ENCODE results near the gene DHDDS. TPM values are rescaled to one million over a fixed set of nuclear protein-coding genes. Genes with fewer than 3 reads are reported as not detected.
"Not testable (repeated sequence)": the region's sequence is repeated elsewhere in the genome, so short reads cannot be mapped to it uniquely, and the experiment has no call there.

The DHDDS gene
- 10 to 100 TPM; 26.3 to 26.8 TPM for total RNA-seq
- polyA plus RNA-seq (2013, experiment 1 of 2) = 18.3 TPM
- 25.3 TPM for polyA plus RNA-seq (2013, experiment 2 of 2)
- 15.9 to 66.6 (median 35.6) reads per million in 172 experiments for total RNA-seq

- ChIA-PET CTCF (interaction anchor here (1.0 to 2.6 kb wide), 3 partner anchors 15 to 198 kb away, joined by 4 to 14 read pairs (median 5); partner anchors contain the start of gene CEP85), POLR2A (interaction anchor here (0.5 to 3.3 kb wide), 30 partner anchors 8 to 611 kb away, joined by 3 to 66 read pairs (median 4); partner anchors contain the start of genes CD52, CEP85, GPATCH3 and HMGN2)
- H3K27me3 Mint-ChIP-seq = no peaks in the 10 kb centered on the region
- Histone ChIP-seq H3K9me3 (ENCODE audit: control insufficient read depth in 1 of 2, insufficient read depth in 1 of 2, low read length in 2 of 2) (no peaks in the 10 kb centered on the region), H3K27ac (ENCODE audit: low read depth in 1 of 2, low read length in 2 of 2) (peak within 1 kb of the TSS; percentile 36 to 77), H3K4me3 (ENCODE audit: low read length) (peak within 1 kb of the TSS; percentile 81), H3K36me3 (ENCODE audit: insufficient read depth, low read length) (peaks cover 24% of the 10 kb centered on the region), H3K4me1 (ENCODE audit: insufficient read depth, low read length) (peaks cover 26% of the 10 kb centered on the region), H3K27me3 (ENCODE audit: control insufficient read depth in 1 of 2, insufficient read depth in 2 of 2, low read length in 2 of 2) (no peaks in the 10 kb centered on the region)
- peak within 1 kb of the TSS; percentile 88 for H3K27ac Mint-ChIP-seq
- TF ChIP-seq CTCF (IDR thresholded peaks at IDR 0.05) = no peak
- peaks cover 11% of the 10 kb centered on the region for H3K36me3 Mint-ChIP-seq (ENCODE audit: low read depth)
- intact Hi-C loops (cut with DNase I, micrococcal nuclease) = loop anchor here (2.0 to 5.0 kb wide), 4 partner anchors 39 to 460 kb away; partner anchors contain the start of genes GPN2 (in 1 of the 2) and HMGN2 (in 1 of the 2)
- peak within 1 kb of the TSS; percentile 92 for H3K4me3 Mint-ChIP-seq
- no peaks in the 10 kb centered on the region for H3K9me3 Mint-ChIP-seq
- ATAC-seq (ENCODE audit: poor library complexity) = peak; percentile 94
- DNase-seq = peak; percentile 95 to 99 (median 98)
- H3K4me1 Mint-ChIP-seq (ENCODE audit: low read depth) = peaks cover 23% of the 10 kb centered on the region
These were observed at the start of gene DHDDS for GRCh38 chr1:26431979-26432695. DHDDS (plus strand) TSS chr1:26432321; CDS start chr1:26432946, 625 bp downstream.

GRCh38 chr1:26384076-26384475 lies 48.0 kb upstream of the DHDDS start:
- peak in 1 of 14 experiments; percentile 59 for DNase-seq
- CTCF ChIA-PET = no interaction called here
- TF ChIP-seq CTCF (IDR thresholded peaks at IDR 0.05) = no peak
- peak overlapping the region; percentile 54 for H3K4me3 Mint-ChIP-seq
- POLR2A ChIA-PET = no interaction called here
- no peak for ATAC-seq (ENCODE audit: poor library complexity)
- Histone ChIP-seq H3K4me1 (ENCODE audit: insufficient read depth, low read length) (peaks cover 62% of the 10 kb centered on the region), H3K9me3 (ENCODE audit: control insufficient read depth in 1 of 2, insufficient read depth in 1 of 2, low read length in 2 of 2) (no peaks in the 10 kb centered on the region), H3K4me3 (ENCODE audit: low read length) (no peak overlapping the region), H3K36me3 (ENCODE audit: insufficient read depth, low read length) (no peaks in the 10 kb centered on the region), H3K27me3 (ENCODE audit: control insufficient read depth in 1 of 2, insufficient read depth in 2 of 2, low read length in 2 of 2) (no peaks in the 10 kb centered on the region), H3K27ac (ENCODE audit: low read depth in 1 of 2, low read length in 2 of 2) (no peak overlapping the region)
- intact Hi-C loops (cut with DNase I, micrococcal nuclease) = no loop called here
- no peaks in the 10 kb centered on the region for H3K9me3 Mint-ChIP-seq
- no peak overlapping the region for H3K27ac Mint-ChIP-seq
- H3K4me1 Mint-ChIP-seq (ENCODE audit: low read depth) = peaks cover 43% of the 10 kb centered on the region
- no peaks in the 10 kb centered on the region for H3K27me3 Mint-ChIP-seq
- H3K36me3 Mint-ChIP-seq (ENCODE audit: low read depth) = no peaks in the 10 kb centered on the region

GRCh38 chr1:26385063-26385462 lies 47.1 kb upstream of the DHDDS start:
- H3K27ac ChIP-seq (ENCODE audit: low read depth in 1 of 2, low read length in 2 of 2); H3K4me3 Mint-ChIP-seq; H3K27me3 ChIP-seq (ENCODE audit: control insufficient read depth in 1 of 2, insufficient read depth in 2 of 2, low read length in 2 of 2); H3K9me3 Mint-ChIP-seq; H3K36me3 Mint-ChIP-seq (ENCODE audit: low read depth); H3K36me3 ChIP-seq (ENCODE audit: insufficient read depth, low read length); ATAC-seq (ENCODE audit: poor library complexity); H3K4me3 ChIP-seq (ENCODE audit: low read length); CTCF ChIA-PET; intact Hi-C loops (cut with DNase I, micrococcal nuclease); H3K27me3 Mint-ChIP-seq; H3K9me3 ChIP-seq (ENCODE audit: control insufficient read depth in 1 of 2, insufficient read depth in 1 of 2, low read length in 2 of 2); DNase-seq; H3K27ac Mint-ChIP-seq; POLR2A ChIA-PET: not testable (repeated sequence)
- peaks cover 36% of the 10 kb centered on the region for H3K4me1 Mint-ChIP-seq (ENCODE audit: low read depth)
- H3K4me1 ChIP-seq (ENCODE audit: insufficient read depth, low read length) = peaks cover 61% of the 10 kb centered on the region
